ENCODE data around the gene TTC39C. TPM values are rescaled to one million over a fixed set of nuclear protein-coding genes. Genes with fewer than 3 reads are reported as not detected.

The TTC39C gene
- total RNA-seq, 1 donor from 2014 or later, result 30.1 TPM

DNA sequence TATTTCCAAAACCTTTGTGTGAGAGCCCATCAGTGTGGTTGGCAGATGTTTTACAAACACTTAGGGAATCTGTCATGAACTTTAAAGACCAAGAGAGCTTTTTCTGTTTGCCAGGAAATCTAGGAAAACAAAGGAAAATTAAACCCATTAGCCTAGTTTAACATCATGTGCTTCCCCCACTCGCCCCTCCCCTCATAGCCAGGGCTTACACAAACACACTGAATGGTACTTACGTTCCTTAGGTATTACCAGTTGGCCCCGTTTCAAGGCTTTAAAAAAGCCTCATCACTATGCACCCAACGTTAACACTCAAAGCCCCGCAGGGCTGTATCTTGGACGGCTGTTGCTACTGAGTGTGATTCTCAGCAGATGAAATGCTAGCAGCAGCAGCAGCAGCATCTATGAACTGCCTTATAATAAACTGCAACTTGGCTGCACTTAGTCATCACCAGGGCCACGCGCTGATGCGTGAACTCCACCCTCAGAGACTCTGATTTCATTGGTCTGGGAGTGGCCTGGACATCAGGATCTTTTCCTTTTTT, 20.1 kb upstream of the TTC39C start:
- H3K27me3 Mint-ChIP-seq, result no peaks in the 10 kb centered on the region
- TF ChIP-seq, protein P1, sequence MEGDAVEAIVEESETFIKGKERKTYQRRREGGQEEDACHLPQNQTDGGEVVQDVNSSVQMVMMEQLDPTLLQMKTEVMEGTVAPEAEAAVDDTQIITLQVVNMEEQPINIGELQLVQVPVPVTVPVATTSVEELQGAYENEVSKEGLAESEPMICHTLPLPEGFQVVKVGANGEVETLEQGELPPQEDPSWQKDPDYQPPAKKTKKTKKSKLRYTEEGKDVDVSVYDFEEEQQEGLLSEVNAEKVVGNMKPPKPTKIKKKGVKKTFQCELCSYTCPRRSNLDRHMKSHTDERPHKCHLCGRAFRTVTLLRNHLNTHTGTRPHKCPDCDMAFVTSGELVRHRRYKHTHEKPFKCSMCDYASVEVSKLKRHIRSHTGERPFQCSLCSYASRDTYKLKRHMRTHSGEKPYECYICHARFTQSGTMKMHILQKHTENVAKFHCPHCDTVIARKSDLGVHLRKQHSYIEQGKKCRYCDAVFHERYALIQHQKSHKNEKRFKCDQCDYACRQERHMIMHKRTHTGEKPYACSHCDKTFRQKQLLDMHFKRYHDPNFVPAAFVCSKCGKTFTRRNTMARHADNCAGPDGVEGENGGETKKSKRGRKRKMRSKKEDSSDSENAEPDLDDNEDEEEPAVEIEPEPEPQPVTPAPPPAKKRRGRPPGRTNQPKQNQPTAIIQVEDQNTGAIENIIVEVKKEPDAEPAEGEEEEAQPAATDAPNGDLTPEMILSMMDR (IDR thresholded peaks at IDR 0.05; ENCODE audit: unreplicated experiment), result no peak
- no peaks in the 10 kb centered on the region for H3K36me3 Mint-ChIP-seq (ENCODE audit: insufficient read depth)
- no peak for DNase-seq (ENCODE audit: low spot score, unreplicated experiment)
- H3K9me3 Mint-ChIP-seq (ENCODE audit: low read depth), result no peaks in the 10 kb centered on the region
- no peak overlapping the region for H3K4me3 Mint-ChIP-seq (ENCODE audit: low read depth)
- peaks cover 9% of the 10 kb centered on the region for H3K4me1 Mint-ChIP-seq (ENCODE audit: low read depth)
- no peak overlapping the region for H3K27ac Mint-ChIP-seq

DNA sequence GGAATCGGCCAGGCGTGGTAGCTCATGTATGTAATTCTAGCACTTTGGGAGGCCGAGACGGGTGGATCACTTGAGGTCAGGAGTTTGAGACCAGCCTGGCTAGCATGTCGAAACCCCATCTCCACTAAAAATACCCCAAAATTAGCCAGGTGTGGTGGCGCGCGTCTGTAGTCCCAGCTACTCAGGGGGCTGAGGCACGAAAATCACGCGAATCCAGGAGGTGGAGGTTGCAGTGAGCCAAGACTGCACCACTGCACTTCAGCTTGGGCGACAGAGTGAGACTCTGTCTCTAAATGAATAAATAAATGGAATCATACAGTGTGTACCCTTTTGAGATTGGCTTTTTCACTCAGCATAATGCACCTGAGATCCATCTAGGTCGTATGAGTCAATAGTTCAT, 19.4 kb upstream of the TTC39C start:
- Mint-ChIP-seq H3K4me3 (ENCODE audit: low read depth) (no peak overlapping the region), H3K36me3 (ENCODE audit: insufficient read depth) (no peaks in the 10 kb centered on the region), H3K9me3 (ENCODE audit: low read depth) (no peaks in the 10 kb centered on the region), H3K27me3 (no peaks in the 10 kb centered on the region), H3K27ac (no peak overlapping the region), H3K4me1 (ENCODE audit: low read depth) (peaks cover 9% of the 10 kb centered on the region)
- TF ChIP-seq, protein P1 (IDR thresholded peaks at IDR 0.05; ENCODE audit: unreplicated experiment), result no peak
- no peak for DNase-seq (ENCODE audit: low spot score, unreplicated experiment)

DNA sequence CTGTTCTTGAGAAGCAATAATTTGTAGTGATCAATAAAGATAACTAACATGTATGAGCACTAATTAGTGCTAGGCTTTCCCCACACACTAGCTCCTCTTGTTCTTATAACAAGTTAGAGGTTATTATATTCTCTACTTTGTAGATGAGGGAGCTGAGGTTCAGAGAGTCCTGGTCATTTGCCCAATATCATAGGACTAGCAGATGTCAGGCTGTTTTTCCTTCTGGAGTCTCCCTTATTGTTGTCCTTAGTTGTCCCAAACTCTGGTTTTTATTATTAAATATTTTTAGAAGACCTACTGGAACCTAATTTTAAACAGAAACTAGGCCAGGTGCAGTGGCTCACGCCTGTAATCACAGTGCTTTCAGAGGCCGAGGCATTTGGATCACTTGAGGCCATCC, 16.5 kb upstream of the TTC39C start:
- no peaks in the 10 kb centered on the region for H3K9me3 Mint-ChIP-seq (ENCODE audit: low read depth)
- TF ChIP-seq, protein P1 (IDR thresholded peaks at IDR 0.05; ENCODE audit: unreplicated experiment), result no peak
- H3K4me3 Mint-ChIP-seq (ENCODE audit: low read depth), result no peak overlapping the region
- H3K27me3 Mint-ChIP-seq, result no peaks in the 10 kb centered on the region
- no peak for DNase-seq (ENCODE audit: low spot score, unreplicated experiment)
- peaks cover 9% of the 10 kb centered on the region for H3K4me1 Mint-ChIP-seq (ENCODE audit: low read depth)
- H3K36me3 Mint-ChIP-seq (ENCODE audit: insufficient read depth), result no peaks in the 10 kb centered on the region
- no peak overlapping the region for H3K27ac Mint-ChIP-seq

GRCh38 chr18:23998820-23999219, 15.7 kb upstream of the TTC39C start:
- DNase-seq (ENCODE audit: low spot score, unreplicated experiment), result no peak
- Mint-ChIP-seq H3K36me3 (ENCODE audit: insufficient read depth) (no peaks in the 10 kb centered on the region), H3K4me3 (ENCODE audit: low read depth) (no peak overlapping the region), H3K27me3 (no peaks in the 10 kb centered on the region), H3K9me3 (ENCODE audit: low read depth) (no peaks in the 10 kb centered on the region), H3K27ac (peak overlapping the region; percentile 13), H3K4me1 (ENCODE audit: low read depth) (peaks cover 9% of the 10 kb centered on the region)
- TF ChIP-seq, protein P1 (IDR thresholded peaks at IDR 0.05; ENCODE audit: unreplicated experiment), result no peak

- TF ChIP-seq, protein P1 (IDR thresholded peaks at IDR 0.05; ENCODE audit: unreplicated experiment), result no peak
- H3K9me3 Mint-ChIP-seq (ENCODE audit: low read depth), result no peaks in the 10 kb centered on the region
- no peak overlapping the region for H3K27ac Mint-ChIP-seq
- peaks cover 5% of the 10 kb centered on the region for H3K4me1 Mint-ChIP-seq (ENCODE audit: low read depth)
- H3K27me3 Mint-ChIP-seq, result no peaks in the 10 kb centered on the region
- no peak for DNase-seq (ENCODE audit: low spot score, unreplicated experiment)
- H3K4me3 Mint-ChIP-seq (ENCODE audit: low read depth), result no peak overlapping the region
- no peaks in the 10 kb centered on the region for H3K36me3 Mint-ChIP-seq (ENCODE audit: insufficient read depth)
These were observed 13.7 kb upstream of the TTC39C start for GRCh38 chr18:24000613-24001490.

Measured in progenitor cell of endocrine pancreas (in vitro differentiated cells).